Measurements from ENCODE around the gene ZBTB40. TPM values are rescaled to one million over a fixed set of nuclear protein-coding genes. Genes with fewer than 3 reads are reported as not detected.

ZBTB40 gene
- total RNA-seq, 1 experiment from 2014 or later, result 20.4 TPM

- Mint-ChIP-seq H3K27ac (ENCODE audit: unreplicated experiment) (no peak overlapping the region), H3K4me3 (ENCODE audit: unreplicated experiment) (no peak overlapping the region), H3K9me3 (ENCODE audit: unreplicated experiment) (no peaks in the 10 kb centered on the region), H3K27me3 (ENCODE audit: insufficient read depth, unreplicated experiment) (no peaks in the 10 kb centered on the region), H3K36me3 (ENCODE audit: insufficient read depth, unreplicated experiment) (peaks cover 46% of the 10 kb centered on the region), H3K4me1 (ENCODE audit: low read depth, unreplicated experiment) (no peaks in the 10 kb centered on the region)
- ChIA-PET CTCF (no interaction called here), POLR2A (no interaction called here)
- no TSS peak for BruUV-seq (replicated peaks)
- no peak overlapping the region for H3K4me3 ChIP-seq (ENCODE audit: low read depth, low read length)
- intact Hi-C loops (cut with micrococcal nuclease; ENCODE audit: unreplicated experiment), result no loop called here
- H3K36me3 ChIP-seq (ENCODE audit: control insufficient read depth, insufficient read depth, low read length), result peaks cover 2% of the 10 kb centered on the region; the same call in 1 of the 2 replicates
- H3K4me1 ChIP-seq, result no peaks in the 10 kb centered on the region
- no peak for TF ChIP-seq CTCF (IDR thresholded peaks at IDR 0.05; ENCODE audit: insufficient read depth in 1 of 2, low read depth in 1 of 2, low read length in 1 of 2, severe bottlenecking in 1 of 2, unreplicated experiment in 1 of 2)
- H3K9me3 ChIP-seq, result no peaks in the 10 kb centered on the region
- no peak for DNase-seq
- H3K27me3 ChIP-seq (replicated peaks; ENCODE audit: control insufficient read depth, insufficient read depth, low read length), result no peaks in the 10 kb centered on the region
These were observed 70.6 kb downstream of the ZBTB40 start for GRCh38 chr1:22522221-22522743.

- Mint-ChIP-seq H3K36me3 (ENCODE audit: insufficient read depth, unreplicated experiment) (peaks cover 39% of the 10 kb centered on the region), H3K27ac (ENCODE audit: unreplicated experiment) (no peak overlapping the region), H3K27me3 (ENCODE audit: insufficient read depth, unreplicated experiment) (no peaks in the 10 kb centered on the region), H3K4me1 (ENCODE audit: low read depth, unreplicated experiment) (no peaks in the 10 kb centered on the region), H3K9me3 (ENCODE audit: unreplicated experiment) (no peaks in the 10 kb centered on the region), H3K4me3 (ENCODE audit: unreplicated experiment) (no peak overlapping the region)
- Histone ChIP-seq H3K4me1 (no peaks in the 10 kb centered on the region), H3K27me3 (replicated peaks; ENCODE audit: control insufficient read depth, insufficient read depth, low read length) (no peaks in the 10 kb centered on the region), H3K36me3 (ENCODE audit: control insufficient read depth, insufficient read depth, low read length) (no peaks in the 10 kb centered on the region; the same call in 1 of the 2 replicates), H3K4me3 (ENCODE audit: low read depth, low read length) (no peak overlapping the region), H3K9me3 (no peaks in the 10 kb centered on the region)
- intact Hi-C loops (cut with micrococcal nuclease; ENCODE audit: unreplicated experiment), result no loop called here
- POLR2A ChIA-PET, result no interaction called here
- CTCF ChIA-PET, result no interaction called here
- TF ChIP-seq CTCF (IDR thresholded peaks at IDR 0.05; ENCODE audit: insufficient read depth in 1 of 2, low read depth in 1 of 2, low read length in 1 of 2, severe bottlenecking in 1 of 2, unreplicated experiment in 1 of 2), result no peak
- DNase-seq, result no peak
- no TSS peak for BruUV-seq (replicated peaks)
These were observed 72.8 kb downstream of the ZBTB40 start for GRCh38 chr1:22524481-22524880.

GRCh38 chr1:22525211-22525610 is 73.6 kb downstream of the ZBTB40 start:
- Mint-ChIP-seq H3K36me3 (ENCODE audit: insufficient read depth, unreplicated experiment) (peaks cover 35% of the 10 kb centered on the region), H3K4me3 (ENCODE audit: unreplicated experiment) (no peak overlapping the region), H3K27ac (ENCODE audit: unreplicated experiment) (no peak overlapping the region), H3K27me3 (ENCODE audit: insufficient read depth, unreplicated experiment) (no peaks in the 10 kb centered on the region), H3K9me3 (ENCODE audit: unreplicated experiment) (no peaks in the 10 kb centered on the region), H3K4me1 (ENCODE audit: low read depth, unreplicated experiment) (no peaks in the 10 kb centered on the region)
- no peak for DNase-seq
- intact Hi-C loops (cut with micrococcal nuclease; ENCODE audit: unreplicated experiment), result no loop called here
- BruUV-seq (replicated peaks), result no TSS peak
- Histone ChIP-seq H3K27me3 (replicated peaks; ENCODE audit: control insufficient read depth, insufficient read depth, low read length) (no peaks in the 10 kb centered on the region), H3K9me3 (no peaks in the 10 kb centered on the region), H3K4me1 (no peaks in the 10 kb centered on the region), H3K4me3 (ENCODE audit: low read depth, low read length) (no peak overlapping the region), H3K36me3 (ENCODE audit: control insufficient read depth, insufficient read depth, low read length) (no peaks in the 10 kb centered on the region; the same call in 1 of the 2 replicates)
- ChIA-PET CTCF (interaction anchor here (1.1 kb wide), 1 partner anchor 116 kb away, joined by 3 read pairs; no protein-coding TSS in a partner anchor), POLR2A (no interaction called here)
- no peak for TF ChIP-seq CTCF (IDR thresholded peaks at IDR 0.05; ENCODE audit: insufficient read depth in 1 of 2, low read depth in 1 of 2, low read length in 1 of 2, severe bottlenecking in 1 of 2, unreplicated experiment in 1 of 2)
